ENCODE measurements around the gene KAZN. TPM values are rescaled to one million over a fixed set of nuclear protein-coding genes. Genes with fewer than 3 reads are reported as not detected.

KAZN gene
- polyA plus RNA-seq, 1 donor from 2014 or later = 20.6 TPM

- TF ChIP-seq MXI1 (conservative IDR thresholded peaks at IDR 0.05; ENCODE audit: poor library complexity, severe bottlenecking) = no peak
- TF ChIP-seq REST (IDR thresholded peaks at IDR 0.05; ENCODE audit: borderline replicate concordance) = no peak
- TF ChIP-seq EP300 (conservative IDR thresholded peaks at IDR 0.05; ENCODE audit: poor library complexity, severe bottlenecking) = no peak
- no peak for TF ChIP-seq RAD21 (conservative IDR thresholded peaks at IDR 0.05)
- TF ChIP-seq CTCF (IDR thresholded peaks at IDR 0.05; ENCODE audit: poor library complexity, severe bottlenecking) = no peak
- TF ChIP-seq TAF1 (IDR thresholded peaks at IDR 0.05; ENCODE audit: low read depth) = no peak
- no peak for TF ChIP-seq SMC3 (conservative IDR thresholded peaks at IDR 0.05; ENCODE audit: poor library complexity)
- TF ChIP-seq EZH2 (IDR thresholded peaks at IDR 0.05; ENCODE audit: borderline replicate concordance, insufficient read depth, low read length, poor library complexity, severe bottlenecking) = no peak
- no peak for TF ChIP-seq POLR2AphosphoS5 (IDR thresholded peaks at IDR 0.05)
- Histone ChIP-seq H3K27me3 (ENCODE audit: insufficient read depth, low read depth, low read length) (no peaks in the 10 kb centered on the region), H3K79me2 (replicated peaks; ENCODE audit: insufficient read depth, low read length) (no peaks in the 10 kb centered on the region), H3K4me3 (ENCODE audit: low read length) (no peak overlapping the region), H3K27ac (ENCODE audit: low read length) (no peak overlapping the region), H4K20me1 (ENCODE audit: insufficient read depth) (no peaks in the 10 kb centered on the region), H3K36me3 (ENCODE audit: insufficient read depth, low read length) (no peaks in the 10 kb centered on the region), H3K9me3 (ENCODE audit: low read length) (peaks cover 4% of the 10 kb centered on the region), H2AFZ (ENCODE audit: low read depth, low read length) (no peak overlapping the region), H3K9me2 (ENCODE audit: insufficient read depth, low read length) (no peaks in the 10 kb centered on the region), H3K9ac (ENCODE audit: low read length) (no peak overlapping the region), H3K4me2 (ENCODE audit: low read length) (no peak overlapping the region), H3F3A (ENCODE audit: insufficient read depth, low read length, poor library complexity, severe bottlenecking) (no peaks in the 10 kb centered on the region)
Observed at GRCh38 chr1:14567056-14567455, 31.4 kb upstream of the KAZN start.

GRCh38 chr1:14567903-14568302 lies 30.6 kb upstream of the KAZN start:
- Histone ChIP-seq H3K4me2 (ENCODE audit: low read length) (no peak overlapping the region), H3K27me3 (ENCODE audit: insufficient read depth, low read depth, low read length) (no peaks in the 10 kb centered on the region), H3F3A (ENCODE audit: insufficient read depth, low read length, poor library complexity, severe bottlenecking) (no peaks in the 10 kb centered on the region), H3K9me2 (ENCODE audit: insufficient read depth, low read length) (no peaks in the 10 kb centered on the region), H3K27ac (ENCODE audit: low read length) (no peak overlapping the region), H3K9me3 (ENCODE audit: low read length) (peaks cover 4% of the 10 kb centered on the region), H2AFZ (ENCODE audit: low read depth, low read length) (no peak overlapping the region), H3K79me2 (replicated peaks; ENCODE audit: insufficient read depth, low read length) (no peaks in the 10 kb centered on the region), H3K4me3 (ENCODE audit: low read length) (no peak overlapping the region), H3K36me3 (ENCODE audit: insufficient read depth, low read length) (no peaks in the 10 kb centered on the region), H4K20me1 (ENCODE audit: insufficient read depth) (no peaks in the 10 kb centered on the region), H3K9ac (ENCODE audit: low read length) (no peak overlapping the region)
- no peak for TF ChIP-seq SMC3 (conservative IDR thresholded peaks at IDR 0.05; ENCODE audit: poor library complexity)
- no peak for TF ChIP-seq RAD21 (conservative IDR thresholded peaks at IDR 0.05)
- TF ChIP-seq POLR2AphosphoS5 (IDR thresholded peaks at IDR 0.05) = no peak
- no peak for TF ChIP-seq REST (IDR thresholded peaks at IDR 0.05; ENCODE audit: borderline replicate concordance)
- TF ChIP-seq EP300 (conservative IDR thresholded peaks at IDR 0.05; ENCODE audit: poor library complexity, severe bottlenecking) = no peak
- TF ChIP-seq CTCF (IDR thresholded peaks at IDR 0.05; ENCODE audit: poor library complexity, severe bottlenecking) = no peak
- TF ChIP-seq EZH2 (IDR thresholded peaks at IDR 0.05; ENCODE audit: borderline replicate concordance, insufficient read depth, low read length, poor library complexity, severe bottlenecking) = no peak
- no peak for TF ChIP-seq MXI1 (conservative IDR thresholded peaks at IDR 0.05; ENCODE audit: poor library complexity, severe bottlenecking)
